ENCODE data around the gene CCNA2.
A peak's percentile ranks its signal among the peaks of the same experiment; 100 is the strongest.

The CCNA2 gene

GRCh38 chr4:121824950-121825349 lies 1.3 kb upstream of the CCNA2 start:
- Histone ChIP-seq H3K9me3 (no peaks in the 10 kb centered on the region), H3K27ac (no peak overlapping the region), H3K27me3 (no peaks in the 10 kb centered on the region), H3K4me1 (ENCODE audit: control insufficient read depth in 1 of 2, insufficient read depth in 1 of 2, low read depth in 1 of 2, low read length in 1 of 2) (peaks cover 24 to 26% of the 10 kb centered on the region in 2 experiments), H3K36me3 (no peaks in the 10 kb centered on the region), H3K4me3 (ENCODE audit: low read depth in 1 of 2, low read length in 1 of 2) (no peak overlapping the region)
- TF ChIP-seq CTCF (IDR thresholded peaks at IDR 0.05), result no peak

GRCh38 chr4:121824171-121824527 lies 466 bp upstream of the CCNA2 start:
- Histone ChIP-seq H3K36me3 (no peaks in the 10 kb centered on the region), H3K27me3 (no peaks in the 10 kb centered on the region), H3K27ac (peak overlapping the region; percentile 57), H3K4me1 (ENCODE audit: control insufficient read depth in 1 of 2, insufficient read depth in 1 of 2, low read depth in 1 of 2, low read length in 1 of 2) (peaks cover 24 to 26% of the 10 kb centered on the region in 2 experiments), H3K9me3 (no peaks in the 10 kb centered on the region), H3K4me3 (ENCODE audit: low read depth in 1 of 2, low read length in 1 of 2) (peak overlapping the region; percentile 71 to 75)
- no peak for TF ChIP-seq CTCF (IDR thresholded peaks at IDR 0.05)

GRCh38 chr4:121822796-121823504 lies 733 bp downstream of the CCNA2 start:
- Histone ChIP-seq H3K4me1 (ENCODE audit: control insufficient read depth in 1 of 2, insufficient read depth in 1 of 2, low read depth in 1 of 2, low read length in 1 of 2) (peaks cover 24 to 26% of the 10 kb centered on the region in 2 experiments), H3K4me3 (ENCODE audit: low read depth in 1 of 2, low read length in 1 of 2) (peak overlapping the region; percentile 71 to 75), H3K9me3 (no peaks in the 10 kb centered on the region), H3K27ac (peak overlapping the region; percentile 57), H3K27me3 (no peaks in the 10 kb centered on the region), H3K36me3 (peaks cover 5% of the 10 kb centered on the region)
- TF ChIP-seq CTCF (IDR thresholded peaks at IDR 0.05), result no peak

- H3K36me3 ChIP-seq, result peaks cover 14% of the 10 kb centered on the region
- no peaks in the 10 kb centered on the region for H3K9me3 ChIP-seq
- H3K27me3 ChIP-seq, result no peaks in the 10 kb centered on the region
- H3K4me3 ChIP-seq (ENCODE audit: low read depth in 1 of 2, low read length in 1 of 2), result no peak overlapping the region
- H3K4me1 ChIP-seq (ENCODE audit: control insufficient read depth in 1 of 2, insufficient read depth in 1 of 2, low read depth in 1 of 2, low read length in 1 of 2), result peaks cover 24 to 26% of the 10 kb centered on the region in 2 experiments
- no peak overlapping the region for H3K27ac ChIP-seq
- no peak for TF ChIP-seq CTCF (IDR thresholded peaks at IDR 0.05)
Observed at GRCh38 chr4:121822047-121822446, 1.6 kb downstream of the CCNA2 start.

GRCh38 chr4:121819216-121819965 lies 4.3 kb downstream of the CCNA2 start:
- no peak for TF ChIP-seq CTCF (IDR thresholded peaks at IDR 0.05)
- H3K4me1 ChIP-seq (ENCODE audit: control insufficient read depth in 1 of 2, insufficient read depth in 1 of 2, low read depth in 1 of 2, low read length in 1 of 2), result peaks cover 24 to 26% of the 10 kb centered on the region in 2 experiments
- H3K9me3 ChIP-seq, result no peaks in the 10 kb centered on the region
- no peak overlapping the region for H3K4me3 ChIP-seq (ENCODE audit: low read depth in 1 of 2, low read length in 1 of 2)
- no peak overlapping the region for H3K27ac ChIP-seq
- peaks cover 36% of the 10 kb centered on the region for H3K36me3 ChIP-seq
- no peaks in the 10 kb centered on the region for H3K27me3 ChIP-seq

Measured in neutrophil (primary cell).